NT2/D1 (cell line): ENCODE measurements around the gene PPFIA1.

Experiments used
- DNase-seq: peaks from one replicate; pipeline ENCODE4 v3.0.0-alpha.2; 2011; ENCODE audit warnings: low read depth, low spot score
- H3K27me3 ChIP-seq: 2 replicates; pipeline ENCODE4 v1.6.0; 2011; ENCODE audit warnings: mild to moderate bottlenecking; ENCODE audit not compliant: insufficient read length, insufficient read depth
- H3K36me3 ChIP-seq: 2 replicates; pipeline ENCODE4 v1.6.1; 2011; ENCODE audit warnings: mild to moderate bottlenecking, low read length, mixed read lengths; ENCODE audit not compliant: insufficient read depth, insufficient read length
- H3K4me1 ChIP-seq: 2 replicates; pipeline ENCODE4 v1.5.1; 2011; ENCODE audit not compliant: insufficient read depth, insufficient read length
- H3K4me3 ChIP-seq: 2 replicates; pipeline ENCODE4 v1.5.1; 2011; ENCODE audit warnings: low read depth; ENCODE audit not compliant: insufficient read length
- H3K9ac ChIP-seq: 2 replicates; pipeline ENCODE4 v1.6.0; 2011; ENCODE audit warnings: low read depth; ENCODE audit not compliant: insufficient read length
- H3K9me3 ChIP-seq: 2 replicates; pipeline ENCODE4 v1.5.1; 2011; ENCODE audit warnings: mild to moderate bottlenecking, low read length; ENCODE audit not compliant: insufficient read depth
- SUZ12 ChIP-seq: IDR thresholded peaks from 2 replicates; pipeline ENCODE4 v1.6.1; 2011; ENCODE audit not compliant: insufficient read length, insufficient read depth; ENCODE audit errors: extremely low read depth
- YY1 ChIP-seq: IDR thresholded peaks from 2 replicates; pipeline ENCODE4 v1.6.1; 2011; ENCODE audit not compliant: insufficient read length, insufficient read depth
- ZNF274 ChIP-seq: IDR thresholded peaks from 2 replicates; pipeline ENCODE4 v1.6.1; 2011; ENCODE audit warnings: mild to moderate bottlenecking, low read depth, low read length

Gene PPFIA1

DNA sequence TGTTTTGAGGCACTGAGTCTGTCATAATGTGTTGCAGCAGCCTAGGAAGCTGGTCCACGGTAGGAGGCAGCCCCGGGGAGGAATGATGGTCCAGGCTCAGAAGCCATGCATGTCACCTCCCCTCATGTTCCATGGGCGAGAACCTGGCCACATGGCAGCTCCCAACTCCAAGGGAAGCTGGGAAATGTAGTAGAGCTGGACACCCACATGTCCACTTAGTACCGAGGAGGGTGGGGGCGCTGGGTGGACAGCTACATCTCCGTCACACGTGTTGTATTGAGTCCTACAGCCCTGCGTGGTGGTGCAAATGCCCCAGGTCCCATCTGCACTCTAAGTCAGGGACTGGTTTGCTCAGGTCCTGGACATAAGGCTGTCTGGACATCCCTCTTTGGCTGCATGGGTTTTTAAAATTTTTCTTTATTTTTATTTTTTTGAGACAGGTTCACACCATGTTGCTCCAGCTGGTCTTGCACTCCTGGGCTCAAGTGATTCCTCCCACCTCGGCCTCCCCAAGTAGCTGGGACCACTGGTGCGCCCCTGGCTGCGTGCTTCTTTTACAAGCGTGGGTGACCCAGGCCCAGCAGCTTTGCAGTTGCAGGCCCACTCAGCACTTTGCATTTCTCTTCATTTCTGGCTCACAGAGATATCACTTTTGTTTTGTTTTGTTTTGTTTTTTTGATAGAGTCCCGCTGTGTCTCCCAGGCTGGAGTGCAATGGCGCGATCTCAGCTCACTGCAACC is 123.9 kb downstream of the PPFIA1 start:
- TF ChIP-seq ZNF274, result no peak
- no peak for TF ChIP-seq SUZ12
- no peak for TF ChIP-seq YY1
- Histone ChIP-seq H3K4me1 (peaks cover 4% of the 10 kb centered on the region), H3K27me3 (no peaks in the 10 kb centered on the region), H3K4me3 (no peak overlapping the region), H3K9ac (no peak overlapping the region), H3K36me3 (peaks cover 29% of the 10 kb centered on the region), H3K9me3 (no peaks in the 10 kb centered on the region)
- DNase-seq, result no peak

DNA sequence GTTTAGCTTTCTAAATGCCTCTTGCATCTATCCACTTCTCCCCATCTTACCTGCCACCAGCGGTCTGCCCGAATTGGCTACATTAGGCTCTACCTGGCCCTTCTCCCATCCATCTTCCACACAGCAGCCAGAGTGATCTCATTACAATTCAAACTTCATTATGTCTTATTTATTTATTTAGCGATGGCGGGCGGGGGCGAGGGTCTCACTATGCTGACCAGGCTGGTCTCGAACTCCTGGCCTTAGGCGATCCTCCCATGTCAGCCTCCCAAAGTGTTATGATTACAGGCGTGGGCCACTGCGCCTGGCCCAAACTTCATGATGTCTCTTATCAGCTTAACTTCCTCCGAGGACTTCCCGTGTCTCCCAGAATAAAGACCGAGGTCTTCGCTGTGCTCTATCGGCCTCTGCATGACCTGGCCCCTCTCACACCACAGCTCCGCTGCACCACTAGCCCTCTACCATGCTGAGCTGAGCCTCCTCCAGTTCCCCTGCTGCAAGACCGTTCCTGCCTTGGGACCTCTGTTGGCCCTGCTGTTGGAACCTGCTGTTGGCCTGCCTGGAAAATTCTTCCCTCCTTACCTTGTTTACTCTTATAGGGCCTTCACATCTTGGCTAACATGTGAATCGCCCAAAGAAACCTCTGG is 127.0 kb downstream of the PPFIA1 start:
- Histone ChIP-seq H3K9ac (peak overlapping the region; percentile 92), H3K36me3 (peaks cover 37% of the 10 kb centered on the region), H3K4me3 (peak overlapping the region; percentile 66), H3K4me1 (peaks cover 8% of the 10 kb centered on the region), H3K27me3 (no peaks in the 10 kb centered on the region), H3K9me3 (no peaks in the 10 kb centered on the region)
- no peak for TF ChIP-seq YY1
- TF ChIP-seq SUZ12, result no peak
- no peak for TF ChIP-seq ZNF274
- DNase-seq, result no peak

DNA sequence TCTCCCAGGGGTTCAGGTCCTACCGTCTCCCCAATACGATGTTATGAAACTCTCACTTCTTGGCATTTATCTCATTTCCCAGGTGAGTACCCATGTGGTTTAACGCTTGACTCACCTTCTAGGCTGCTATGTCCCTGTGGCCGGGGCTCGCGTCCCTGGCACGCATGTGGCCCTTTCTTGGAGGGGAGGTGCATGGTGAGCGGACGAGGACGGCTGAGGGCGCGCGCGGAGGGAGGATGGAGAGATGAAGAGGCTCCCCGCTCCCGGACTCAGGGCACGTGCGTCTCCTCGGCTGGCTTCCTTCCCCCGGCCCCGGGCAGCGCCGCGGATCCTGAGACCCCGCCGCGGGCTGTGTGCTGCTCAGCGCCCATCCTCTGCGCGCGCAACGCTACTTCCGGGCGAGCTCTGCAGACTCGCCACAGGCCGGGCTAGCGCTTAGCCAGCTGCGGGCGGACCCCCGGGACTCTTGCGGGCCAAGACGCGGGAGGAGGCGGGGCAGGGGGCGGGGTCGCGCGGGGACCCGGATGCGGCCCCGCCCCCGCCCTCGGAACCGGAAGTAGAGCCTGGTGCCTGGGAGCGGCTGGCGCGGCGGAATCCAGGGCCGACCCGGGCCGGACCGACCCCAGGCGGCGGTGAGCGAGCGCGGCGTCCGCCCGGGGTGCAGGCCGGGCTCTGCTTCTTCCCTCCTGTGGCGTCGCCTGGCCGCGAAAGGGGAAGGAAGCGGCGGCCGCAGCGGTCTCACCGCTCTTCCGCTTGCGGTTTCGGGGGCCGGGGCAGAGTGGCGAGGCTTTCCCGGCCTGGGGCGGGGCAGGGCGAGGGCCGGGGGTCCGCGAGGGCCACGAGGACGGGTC is 127.7 kb downstream of the PPFIA1 start, which contains the start of gene CTTN:
TSS of gene CTTN (plus strand) at position 547 of the 851 bp plus-strand sequence. CDS start 8,769 bp downstream, outside the sequence.
- Histone ChIP-seq H3K36me3 (peaks cover 36% of the 10 kb centered on the region), H3K4me3 (peak within 1 kb of the TSS; percentile 66), H3K4me1 (peaks cover 8% of the 10 kb centered on the region), H3K9ac (peak within 1 kb of the TSS; percentile 92), H3K27me3 (no peaks in the 10 kb centered on the region), H3K9me3 (no peaks in the 10 kb centered on the region)
- TF ChIP-seq YY1 (no peak), SUZ12 (no peak), ZNF274 (no peak)
- DNase-seq, result peak; percentile 83

DNA sequence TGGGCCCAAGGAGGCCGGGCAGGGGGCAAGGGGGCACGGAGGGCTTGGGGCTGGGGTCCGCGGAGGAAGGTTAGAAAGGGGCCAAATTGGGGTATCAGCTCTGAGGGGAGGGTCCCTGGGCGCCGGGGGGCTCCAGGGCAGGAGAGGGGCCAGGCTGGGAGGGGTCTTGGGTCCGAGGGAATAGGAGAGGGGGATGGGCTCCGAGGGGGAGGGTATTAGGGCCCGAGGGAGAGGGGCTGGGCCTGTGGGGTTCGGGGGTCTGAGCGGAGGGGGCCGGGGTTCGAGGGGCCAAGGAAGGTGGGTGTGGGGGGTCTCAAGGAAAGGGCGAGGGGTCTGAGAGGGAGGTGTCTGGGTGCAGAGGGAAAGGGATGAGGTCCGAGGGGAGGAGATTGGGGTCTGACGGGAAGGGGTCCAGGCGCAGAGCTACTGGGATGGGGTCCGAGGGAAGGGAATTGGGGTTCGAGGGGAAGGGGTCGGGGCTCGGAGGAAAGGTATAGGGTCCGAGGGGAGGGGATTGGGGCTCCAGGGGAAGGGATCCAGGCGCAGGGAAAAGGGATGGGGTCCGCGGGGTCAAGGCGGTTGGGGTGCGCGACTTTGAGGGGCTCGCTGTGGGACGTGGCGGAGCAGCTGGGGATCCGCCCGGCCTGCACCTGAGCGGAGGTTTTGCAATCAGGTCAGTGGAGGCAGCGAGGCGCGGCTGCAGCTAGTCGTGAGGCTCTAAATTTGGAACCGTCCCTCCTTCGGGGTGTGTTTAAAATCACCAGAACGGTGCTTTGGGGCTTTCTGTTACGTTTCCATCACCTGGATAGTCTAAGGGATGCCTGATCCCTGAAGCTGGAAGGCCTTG is 128.6 kb downstream of the PPFIA1 start:
- Histone ChIP-seq H3K9ac (peak overlapping the region; percentile 92), H3K4me3 (peak overlapping the region; percentile 63), H3K36me3 (peaks cover 29% of the 10 kb centered on the region), H3K4me1 (peaks cover 8% of the 10 kb centered on the region), H3K27me3 (no peaks in the 10 kb centered on the region), H3K9me3 (no peaks in the 10 kb centered on the region)
- TF ChIP-seq SUZ12 (no peak), YY1 (no peak), ZNF274 (no peak)
- DNase-seq, result no peak

DNA sequence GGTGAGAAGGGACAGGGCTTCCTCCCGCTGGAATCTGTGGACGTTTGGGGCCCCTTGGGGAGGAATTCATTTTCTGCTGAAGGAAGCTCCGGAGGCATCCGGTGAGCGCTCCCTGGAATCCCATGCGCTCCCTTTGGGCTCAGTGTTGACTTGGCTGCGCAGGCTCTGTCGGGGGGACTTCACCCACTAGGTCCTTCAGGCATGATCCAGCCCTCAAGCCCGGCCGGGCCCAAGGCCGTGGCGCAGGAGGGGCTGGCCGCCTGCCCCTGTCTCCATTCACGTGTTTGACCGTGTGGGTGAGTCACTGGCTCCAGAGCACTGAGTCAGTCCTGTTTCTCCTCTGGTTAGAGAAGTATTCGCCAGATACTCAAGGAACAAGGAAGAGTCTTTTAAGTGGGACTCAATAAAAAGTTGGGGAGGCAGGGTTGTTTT is 129.2 kb downstream of the PPFIA1 start:
- H3K9ac ChIP-seq, result peak overlapping the region; percentile 92
- no peak for DNase-seq
- peak overlapping the region; percentile 63 for H3K4me3 ChIP-seq

DNA sequence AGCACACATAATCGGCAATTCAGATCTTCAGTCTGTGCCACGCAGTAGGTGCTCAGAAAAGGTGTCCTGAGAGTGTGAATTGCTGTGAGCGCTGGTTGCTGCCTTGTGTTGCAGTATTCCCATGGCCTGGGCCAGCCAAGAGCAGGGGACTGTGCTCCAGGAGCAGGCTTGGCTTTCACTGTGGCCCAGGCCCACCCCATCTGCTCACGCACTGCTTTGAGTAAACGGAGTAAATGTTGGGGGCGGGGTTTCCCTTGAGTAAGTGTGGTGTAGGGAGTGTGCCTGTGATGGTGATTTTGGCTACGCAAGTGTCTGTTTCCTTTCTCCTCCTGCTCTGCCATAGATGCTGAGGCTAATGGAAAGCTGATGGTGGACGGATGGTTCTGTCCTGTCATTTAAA is 130.2 kb downstream of the PPFIA1 start:
- H3K4me1 ChIP-seq, result peaks cover 8% of the 10 kb centered on the region
- H3K9me3 ChIP-seq, result no peaks in the 10 kb centered on the region
- H3K27me3 ChIP-seq, result no peaks in the 10 kb centered on the region
- no peak for DNase-seq
- no peak overlapping the region for H3K4me3 ChIP-seq
- peak overlapping the region; percentile 50 for H3K9ac ChIP-seq
- H3K36me3 ChIP-seq, result peaks cover 33% of the 10 kb centered on the region
- TF ChIP-seq ZNF274 (no peak), YY1 (no peak)

More for the DNA sequence above, 129.2 kb downstream of the PPFIA1 start:
- TF ChIP-seq ZNF274, result no peak
- TF ChIP-seq SUZ12, result no peak
- TF ChIP-seq YY1, result no peak
- Histone ChIP-seq H3K27me3 (no peaks in the 10 kb centered on the region), H3K4me1 (peaks cover 8% of the 10 kb centered on the region), H3K9me3 (no peaks in the 10 kb centered on the region), H3K36me3 (peaks cover 26% of the 10 kb centered on the region)
